CD4-positive, alpha-beta memory T cell (primary cell): ENCODE data around the gene TRIM72. TPM values are rescaled to one million over a fixed set of nuclear protein-coding genes. Genes with fewer than 3 reads are reported as not detected.

Source experiments
- CTCF ChIA-PET: fragments of 350-600 bp; sonication (Branson Sonifier 250); formaldehyde crosslinking; loops from one replicate; lab custom pipeline; 2021; ENCODE audit warnings: inconsistent platforms; ENCODE audit not compliant: partially characterized antibody; lab: Charles Lee
- POLR2A ChIA-PET: fragments of 350-600 bp; sonication (Branson Sonifier 250); formaldehyde crosslinking; loops from one replicate; lab custom pipeline; 2021; ENCODE audit not compliant: partially characterized antibody; lab: Charles Lee
- DNase-seq, 5 donors: peaks; one replicate each; pipeline versions ENCODE4 v3.0.0 to v3.0.0-alpha.2; 2020 to 2022; ENCODE audit warnings: mixed read lengths in 1 of 5
- H3K27ac ChIP-seq: one replicate; pipeline ENCODE4 v1.7.0; 2013; ENCODE audit warnings: low read depth, low read length
- H3K27me3 ChIP-seq: 2 replicates; pipeline ENCODE4 v1.7.0; 2013; ENCODE audit warnings: mild to moderate bottlenecking, low read length, moderate library complexity; ENCODE audit not compliant: insufficient read depth
- H3K36me3 ChIP-seq: 2 replicates; pipeline ENCODE4 v1.7.0; 2013; ENCODE audit warnings: mild to moderate bottlenecking, low read length, moderate library complexity; ENCODE audit not compliant: insufficient read depth
- H3K4me1 ChIP-seq: 2 replicates; pipeline ENCODE4 v1.7.0; 2013; ENCODE audit warnings: mild to moderate bottlenecking, low read length, moderate library complexity; ENCODE audit not compliant: insufficient read depth
- H3K4me3 ChIP-seq, 2 donors: one replicate each; pipeline ENCODE4 v1.7.0; 2013; ENCODE audit warnings: low read length in 2 of 2, mild to moderate bottlenecking in 1 of 2
- H3K9me3 ChIP-seq, 2 donors: one replicate each; pipeline ENCODE4 v1.7.0; 2013; ENCODE audit warnings: low read length in 2 of 2, control low read depth in 1 of 2; ENCODE audit not compliant: control insufficient read depth in 1 of 2
- H3K27ac Mint-ChIP-seq, 7 donors: one replicate each; pipeline ENCODE4 v1.8.0; 2020 to 2021; ENCODE audit warnings: mixed read lengths in 7 of 7, mild to moderate bottlenecking in 6 of 7, inconsistent platforms in 3 of 7, moderate library complexity in 3 of 7
- H3K27me3 Mint-ChIP-seq, 2 donors: one replicate each; pipeline ENCODE4 v1.8.0; 2020 to 2021; ENCODE audit warnings: mixed read lengths in 2 of 2
- H3K36me3 Mint-ChIP-seq, 2 donors: one replicate each; pipeline ENCODE4 v1.8.0; 2020 to 2021; ENCODE audit warnings: mixed read lengths in 2 of 2, inconsistent platforms in 1 of 2, mild to moderate bottlenecking in 1 of 2
- H3K4me1 Mint-ChIP-seq, 4 donors: one replicate each; pipeline ENCODE4 v1.8.0; 2020 to 2021; ENCODE audit warnings: mixed read lengths in 4 of 4, mild to moderate bottlenecking in 1 of 4
- H3K4me3 Mint-ChIP-seq, 8 donors: one replicate each; pipeline ENCODE4 v1.8.0; 2020 to 2021; ENCODE audit warnings: mixed read lengths in 8 of 8, mild to moderate bottlenecking in 7 of 8, moderate library complexity in 6 of 8, inconsistent platforms in 3 of 8
- H3K9me3 Mint-ChIP-seq, 8 donors: one replicate each; pipeline ENCODE4 v1.8.0; 2020 to 2021; ENCODE audit warnings: mixed read lengths in 8 of 8, mild to moderate bottlenecking in 5 of 8, inconsistent platforms in 3 of 8, moderate library complexity in 1 of 8
- intact Hi-C: fragments of 100-400 bp; cut with micrococcal nuclease; formaldehyde crosslinking; loops from one replicate; pipeline ENCODE4 v1.15.1; 2023
- polyA plus RNA-seq, 2 donors: library from polyadenylated mRNA; unstranded; fragments of 300-500 nt; fragmentation: Illumina TruSeq; gene quantifications; one replicate each; pipeline ENCODE4 v1.2.3, GENCODE V29; 2021
- total RNA-seq, 2 experiments: library from RNA; stranded (reverse); gene quantifications; one replicate each; pipeline ENCODE4 v1.2.3, GENCODE V29; 2021

TRIM72 gene
- total and polyA plus RNA-seq, 4 experiments from 2014 or later, result not detected

- H3K4me3 Mint-ChIP-seq, result peak overlapping the region; percentile 88 to 94 (median 90)
- intact Hi-C loops, result loop anchor here (2.0 kb wide), 2 partner anchors 23 to 241 kb away; partner anchors contain the start of gene ZNF843
- H3K9me3 ChIP-seq, result no peaks in the 10 kb centered on the region
- DNase-seq, result peak; percentile 52 to 61 (median 58)
- POLR2A ChIA-PET, result interaction anchor here (0.5 to 6.0 kb wide), 22 partner anchors 8 to 675 kb away, joined by 3 to 119 read pairs (median 8); partner anchors contain the start of genes ARMC5, FUS, KAT8 and PYDC1
- H3K4me1 Mint-ChIP-seq, result peaks cover 35 to 65% (median 46%) of the 10 kb centered on the region in 4 donors
- H3K27me3 Mint-ChIP-seq, result no peaks in the 10 kb centered on the region
- peaks cover 0 to 34% of the 10 kb centered on the region in 2 donors for H3K36me3 Mint-ChIP-seq
- peak overlapping the region; percentile 75 to 92 (median 86) for H3K27ac Mint-ChIP-seq
- no peaks in the 10 kb centered on the region for H3K36me3 ChIP-seq
- H3K4me1 ChIP-seq, result peaks cover 49% of the 10 kb centered on the region
- no peaks in the 10 kb centered on the region for H3K27me3 ChIP-seq
- CTCF ChIA-PET, result interaction anchor here (0.9 to 3.3 kb wide), 10 partner anchors 8 to 241 kb away, joined by 3 to 11 read pairs (median 4); partner anchors contain the start of gene KAT8
- peaks cover 0 to 11% (median 0%) of the 10 kb centered on the region in 8 donors for H3K9me3 Mint-ChIP-seq
- H3K27ac ChIP-seq, result peak overlapping the region; percentile 59
- peak overlapping the region; percentile 57 to 94 for H3K4me3 ChIP-seq
Measured at GRCh38 chr16:31201582-31202413, 12.1 kb upstream of the TRIM72 start.

DNA sequence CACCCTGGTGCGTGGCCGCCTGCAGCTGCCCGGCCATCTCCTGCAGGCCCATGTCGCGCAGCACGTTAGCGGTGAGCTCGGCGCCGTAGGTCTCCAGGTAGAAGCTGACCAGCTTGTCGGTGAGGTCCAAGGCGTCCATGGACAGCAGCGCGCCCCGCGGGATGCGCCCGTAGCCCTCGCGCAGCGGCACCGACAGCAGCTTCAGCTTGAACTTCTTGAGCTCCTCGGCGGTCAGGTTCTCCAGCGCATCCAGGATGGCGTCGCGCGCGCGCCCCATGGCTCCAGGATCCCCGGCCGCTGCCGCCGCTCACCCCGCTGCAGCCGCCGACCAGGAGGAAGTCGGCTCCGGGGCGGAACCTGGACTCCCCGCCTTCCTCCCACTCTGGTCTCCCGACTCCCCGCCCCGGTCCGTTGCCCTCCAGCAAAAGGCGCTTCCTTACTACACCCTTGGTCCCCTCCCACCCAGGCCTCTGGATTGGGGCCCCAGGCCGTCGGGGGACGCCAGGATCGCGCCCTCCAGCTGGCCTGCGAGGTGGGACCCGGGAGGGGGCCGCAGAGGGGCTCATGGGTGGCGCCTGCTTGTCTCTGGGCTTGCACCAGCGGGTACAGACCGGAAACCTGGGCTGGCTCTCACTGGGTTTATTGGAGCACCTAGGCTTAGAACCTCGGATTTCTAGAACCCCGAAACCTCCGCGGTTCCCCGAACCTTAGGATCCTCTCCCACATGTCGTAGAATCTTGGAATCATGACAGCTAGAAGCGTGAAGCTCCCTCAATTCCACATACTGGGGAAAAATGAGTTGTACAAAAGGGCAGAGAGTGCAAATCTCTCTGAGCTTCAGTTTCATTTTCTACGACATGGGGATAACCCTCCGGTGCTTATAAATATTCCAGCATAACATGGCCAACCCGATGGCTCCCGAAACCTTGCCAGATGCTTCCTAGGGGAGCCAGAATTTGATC lies 11.2 kb upstream of the TRIM72 start, which contains the start of gene PYCARD:
TSS of gene PYCARD (minus strand) at position 347 of the 962 bp plus-strand sequence. CDS start at position 277, 70 bp downstream.
- intact Hi-C loops, result loop anchor here (2.0 kb wide), 1 partner anchor 24 kb away; no protein-coding TSS in a partner anchor
- H3K27me3 Mint-ChIP-seq, result no peaks in the 10 kb centered on the region
- peaks cover 0 to 11% (median 0%) of the 10 kb centered on the region in 8 donors for H3K9me3 Mint-ChIP-seq
- H3K4me3 ChIP-seq, result peak within 1 kb of the TSS; percentile 57 to 94
- peak within 1 kb of the TSS; percentile 70 to 92 (median 84) for H3K27ac Mint-ChIP-seq
- CTCF ChIA-PET, result interaction anchor here (1.0 to 3.3 kb wide), 7 partner anchors 10 to 242 kb away, joined by 3 to 11 read pairs (median 4); partner anchors contain the start of gene KAT8
- POLR2A ChIA-PET, result interaction anchor here (0.8 to 6.0 kb wide), 16 partner anchors 10 to 674 kb away, joined by 3 to 119 read pairs (median 10); partner anchors contain the start of genes ARMC5, FUS, KAT8 and PYDC1
- peak in 4 of 5 donors; percentile 37 to 49 (median 44) for DNase-seq
- peak within 1 kb of the TSS; percentile 88 to 94 (median 90) for H3K4me3 Mint-ChIP-seq
- H3K27me3 ChIP-seq, result no peaks in the 10 kb centered on the region
- H3K27ac ChIP-seq, result peak within 1 kb of the TSS; percentile 59
- H3K36me3 Mint-ChIP-seq, result peaks cover 0 to 31% of the 10 kb centered on the region in 2 donors
- H3K4me1 ChIP-seq, result peaks cover 49% of the 10 kb centered on the region
- H3K4me1 Mint-ChIP-seq, result peaks cover 35 to 65% (median 46%) of the 10 kb centered on the region in 4 donors
- no peaks in the 10 kb centered on the region for H3K9me3 ChIP-seq
- no peaks in the 10 kb centered on the region for H3K36me3 ChIP-seq

GRCh38 chr16:31204871-31205666 lies 8.8 kb upstream of the TRIM72 start:
- CTCF ChIA-PET, result interaction anchor here (0.7 kb wide), 1 partner anchor 152 kb away, joined by 3 read pairs; no protein-coding TSS in a partner anchor

GRCh38 chr16:31206776-31207175 lies 7.1 kb upstream of the TRIM72 start:
- H3K9me3 Mint-ChIP-seq, result peaks cover 0 to 6% (median 0%) of the 10 kb centered on the region in 8 donors
- H3K27ac ChIP-seq, result no peak overlapping the region
- H3K4me1 ChIP-seq, result peaks cover 11% of the 10 kb centered on the region
- H3K9me3 ChIP-seq, result no peaks in the 10 kb centered on the region
- peaks cover 12 to 27% (median 18%) of the 10 kb centered on the region in 4 donors for H3K4me1 Mint-ChIP-seq
- intact Hi-C loops, result no loop called here
- no peak for DNase-seq
- H3K27ac Mint-ChIP-seq, result peak overlapping the region in 1 of 7 donors; percentile 63
- no peak overlapping the region for H3K4me3 Mint-ChIP-seq
- peaks cover 0 to 7% of the 10 kb centered on the region in 2 donors for H3K36me3 Mint-ChIP-seq
- ChIA-PET CTCF (no interaction called here), POLR2A (interaction anchor here (1.6 kb wide), 1 partner anchor 9 kb away, joined by 4 read pairs; no protein-coding TSS in a partner anchor)
- H3K27me3 Mint-ChIP-seq, result peaks cover 0 to 1% of the 10 kb centered on the region in 2 donors
- H3K27me3 ChIP-seq, result no peaks in the 10 kb centered on the region
- H3K4me3 ChIP-seq, result no peak overlapping the region
- no peaks in the 10 kb centered on the region for H3K36me3 ChIP-seq

More at GRCh38 chr16:31204871-31205666, 8.8 kb upstream of the TRIM72 start:
- Mint-ChIP-seq H3K4me3 (peak overlapping the region in 4 of 8 donors; percentile 7 to 69 (median 60)), H3K9me3 (peaks cover 0 to 8% (median 0%) of the 10 kb centered on the region in 8 donors), H3K27ac (peak overlapping the region in 4 of 7 donors; percentile 19 to 91 (median 63)), H3K36me3 (peaks cover 0 to 13% of the 10 kb centered on the region in 2 donors), H3K4me1 (peaks cover 21 to 43% (median 30%) of the 10 kb centered on the region in 4 donors), H3K27me3 (no peaks in the 10 kb centered on the region)
- intact Hi-C loops, result no loop called here
- POLR2A ChIA-PET, result interaction anchor here (6.0 kb wide), 1 partner anchor 27 kb away, joined by 119 read pairs; the partner anchor contains the start of gene FUS
- Histone ChIP-seq H3K36me3 (no peaks in the 10 kb centered on the region), H3K4me1 (peaks cover 28% of the 10 kb centered on the region), H3K27ac (no peak overlapping the region), H3K9me3 (no peaks in the 10 kb centered on the region), H3K27me3 (no peaks in the 10 kb centered on the region), H3K4me3 (no peak overlapping the region)
- no peak for DNase-seq

DNA sequence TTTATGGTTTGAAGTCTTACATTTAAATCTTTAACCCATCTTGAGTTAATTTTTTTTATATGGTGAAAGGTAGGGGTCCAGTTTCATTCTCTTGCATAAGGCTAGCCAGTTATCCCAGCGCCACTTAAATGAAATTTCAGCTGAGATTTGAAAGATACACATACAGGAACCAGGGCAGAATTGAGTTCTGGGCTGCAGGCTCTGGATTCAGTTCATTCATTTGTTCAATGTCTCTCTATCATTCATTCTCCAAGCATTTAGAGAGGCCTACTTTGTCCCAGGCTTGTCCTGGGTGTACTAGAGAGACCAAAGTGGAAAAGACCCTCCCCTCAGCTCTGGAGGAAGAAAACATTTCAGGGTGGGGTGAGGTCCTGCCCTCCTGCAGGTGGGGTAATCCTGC lies 577 bp upstream of the TRIM72 start:
- Mint-ChIP-seq H3K27me3 (peaks cover 25% of the 10 kb centered on the region in 2 donors), H3K4me3 (peak overlapping the region in 1 of 8 donors; percentile 21), H3K9me3 (peaks cover 0 to 2% (median 0%) of the 10 kb centered on the region in 8 donors), H3K36me3 (no peaks in the 10 kb centered on the region), H3K27ac (no peak overlapping the region), H3K4me1 (peaks cover 16 to 22% (median 18%) of the 10 kb centered on the region in 4 donors)
- no peak overlapping the region for H3K4me3 ChIP-seq
- no peaks in the 10 kb centered on the region for H3K36me3 ChIP-seq
- POLR2A ChIA-PET, result interaction anchor here (0.6 to 0.9 kb wide), 2 partner anchors 15 to 118 kb away, joined by 3 to 4 read pairs; no protein-coding TSS in a partner anchor
- peaks cover 23% of the 10 kb centered on the region for H3K4me1 ChIP-seq
- no peaks in the 10 kb centered on the region for H3K9me3 ChIP-seq
- CTCF ChIA-PET, result no interaction called here
- DNase-seq, result no peak
- peaks cover 26% of the 10 kb centered on the region for H3K27me3 ChIP-seq
- no peak overlapping the region for H3K27ac ChIP-seq
- intact Hi-C loops, result no loop called here
